Neural cell (in vitro differentiated cells): ENCODE results near the gene HMGB1.

Source experiments
- CTCF ChIP-seq: fragments of 450-650 bp; IDR thresholded peaks from 2 replicates; pipeline ENCODE4 v1.5.1; 2014; ENCODE audit warnings: antibody characterized with exemption, mild to moderate bottlenecking, moderate library complexity; ENCODE audit not compliant: poor library complexity, severe bottlenecking
- EP300 ChIP-seq: fragments of 450-650 bp; conservative IDR thresholded peaks from 2 replicates; pipeline ENCODE4 v1.6.1; 2014; ENCODE audit warnings: antibody characterized with exemption, mild to moderate bottlenecking, moderate library complexity; ENCODE audit not compliant: poor library complexity, severe bottlenecking
- EZH2 ChIP-seq: fragments of 200-600, 300-800 bp; shearing (Covaris generic), sonication (generic); IDR thresholded peaks from 2 replicates; pipeline ENCODE4 v1.6.1; 2014; ENCODE audit warnings: antibody characterized with exemption, low read length, borderline replicate concordance, mild to moderate bottlenecking; ENCODE audit not compliant: insufficient read depth, poor library complexity, severe bottlenecking
- MXI1 ChIP-seq: fragments of 450-650 bp; conservative IDR thresholded peaks from 2 replicates; pipeline ENCODE4 v1.6.1; 2014; ENCODE audit warnings: antibody characterized with exemption, mild to moderate bottlenecking; ENCODE audit not compliant: poor library complexity, severe bottlenecking
- POLR2AphosphoS5 ChIP-seq: IDR thresholded peaks from 2 replicates; pipeline ENCODE4 v1.6.1; 2012
- RAD21 ChIP-seq: fragments of 450-650 bp; conservative IDR thresholded peaks from 2 replicates; pipeline ENCODE4 v1.6.1; 2014; ENCODE audit warnings: antibody characterized with exemption, mild to moderate bottlenecking, moderate library complexity
- REST ChIP-seq: IDR thresholded peaks from 2 replicates; pipeline ENCODE4 v1.6.1; 2012; ENCODE audit warnings: borderline replicate concordance
- SMC3 ChIP-seq: fragments of 450-650 bp; conservative IDR thresholded peaks from 2 replicates; pipeline ENCODE4 v1.6.1; 2014; ENCODE audit warnings: antibody characterized with exemption, mild to moderate bottlenecking, moderate library complexity; ENCODE audit not compliant: poor library complexity
- TAF1 ChIP-seq: IDR thresholded peaks from 2 replicates; pipeline ENCODE4 v1.6.1; 2012; ENCODE audit warnings: low read depth

GRCh38 chr13:30450066-30450465 lies 15.7 kb downstream of the HMGB1 start:
- no peak for TF ChIP-seq MXI1
- no peak for TF ChIP-seq EP300
- no peak for TF ChIP-seq POLR2AphosphoS5
- no peak for TF ChIP-seq CTCF
- TF ChIP-seq REST, result no peak
- no peak for TF ChIP-seq EZH2
- no peak for TF ChIP-seq RAD21
- TF ChIP-seq TAF1, result no peak
- no peak for TF ChIP-seq SMC3
